HG03135 (cell line): ENCODE results near the gene ITGA2.
"Not testable (repeated sequence)": the region's sequence is repeated elsewhere in the genome, so short reads cannot be mapped to it uniquely, and the experiment has no call there.

Experiments
- ATAC-seq: cut with Tn5 transposase; IDR thresholded peaks from one replicate; pipeline ENCODE4 v1.9.1; 2021; ENCODE audit warnings: mild to moderate bottlenecking, moderate library complexity; ENCODE audit not compliant: unreplicated experiment

Gene ITGA2

GRCh38 chr5:53095217-53095616 is 106.1 kb downstream of the ITGA2 start:
- no peak for ATAC-seq

GRCh38 chr5:53095931-53096525 is 106.9 kb downstream of the ITGA2 start:
- ATAC-seq = no peak

- ATAC-seq = no peak
Measured at GRCh38 chr5:53099546-53099945, 110.4 kb downstream of the ITGA2 start.

- ATAC-seq = no peak
Measured at GRCh38 chr5:53100606-53101005, 111.5 kb downstream of the ITGA2 start.

- ATAC-seq = no peak
Measured at GRCh38 chr5:53105611-53106300, 116.6 kb downstream of the ITGA2 start.

- ATAC-seq = peak; percentile 19
Measured at GRCh38 chr5:53109056-53109442, 119.9 kb downstream of the ITGA2 start.

- peak; percentile 97 for ATAC-seq
Measured at GRCh38 chr5:53109443-53110127, 120.4 kb downstream of the ITGA2 start, which contains the start of gene MOCS2. TSS of gene MOCS2 (minus strand) at chr5:53109757. CDS start at chr5:53107174, 2,583 bp downstream.

- peak; percentile 14 for ATAC-seq
Measured at GRCh38 chr5:53110156-53110555, 121.0 kb downstream of the ITGA2 start.

- no peak for ATAC-seq
Measured at GRCh38 chr5:53111139-53111538, 122.0 kb downstream of the ITGA2 start.

GRCh38 chr5:53112307-53112706 is 123.2 kb downstream of the ITGA2 start:
- not testable (repeated sequence) for ATAC-seq

GRCh38 chr5:53112909-53113308 is 123.8 kb downstream of the ITGA2 start:
- no peak for ATAC-seq

GRCh38 chr5:53113947-53114346 is 124.8 kb downstream of the ITGA2 start:
- ATAC-seq = no peak

- no peak for ATAC-seq
Measured at GRCh38 chr5:53114988-53115387, 125.8 kb downstream of the ITGA2 start.

GRCh38 chr5:53116597-53116996 is 127.4 kb downstream of the ITGA2 start:
- ATAC-seq = no peak

GRCh38 chr5:53118879-53119278 is 129.7 kb downstream of the ITGA2 start:
- no peak for ATAC-seq

GRCh38 chr5:53120165-53120564 is 131.0 kb downstream of the ITGA2 start:
- ATAC-seq = no peak

GRCh38 chr5:53123702-53124101 is 134.6 kb downstream of the ITGA2 start:
- no peak for ATAC-seq

- no peak for ATAC-seq
Measured at GRCh38 chr5:53126521-53126920, 137.4 kb downstream of the ITGA2 start.

- no peak for ATAC-seq
Measured at GRCh38 chr5:53127107-53127506, 138.0 kb downstream of the ITGA2 start.

- no peak for ATAC-seq
Measured at GRCh38 chr5:53128481-53128880, 139.3 kb downstream of the ITGA2 start.

- no peak for ATAC-seq
Measured at GRCh38 chr5:53130266-53130665, 141.1 kb downstream of the ITGA2 start.

GRCh38 chr5:53133020-53133419 is 143.9 kb downstream of the ITGA2 start:
- no peak for ATAC-seq
